G401 (cell line): Measurements from ENCODE around the gene NUDT22. TPM values are rescaled to one million over a fixed set of nuclear protein-coding genes. Genes with fewer than 3 reads are reported as not detected.

Source experiments
- DNase-seq: peaks from one replicate; pipeline ENCODE4 v3.0.0-alpha.2; 2015; ENCODE audit warnings: low spot score
- in situ Hi-C: cut with HindIII; loops from 2 replicates; pipeline ENCODE4 v1.10.0; 2016; ENCODE audit warnings: low sequenced_read_pairs, mixed read lengths
- total RNA-seq: library from RNA; depleted of rRNA; stranded (reverse); fragments of >200 nt; shearing (Covaris generic); gene quantifications from 2 replicates; pipeline ENCODE4 v1.2.3, GENCODE V29; 2014

Gene NUDT22
- total RNA-seq, 1 experiment from 2014 or later = 33.3 TPM

GRCh38 chr11:64224151-64224890 is 1.8 kb upstream of the NUDT22 start:
- no peak for DNase-seq
- in situ Hi-C loops = no loop called here

- no peak for DNase-seq
- in situ Hi-C loops = no loop called here
These were observed 1.0 kb upstream of the NUDT22 start for GRCh38 chr11:64224891-64225607.

GRCh38 chr11:64226507-64227051 is 505 bp downstream of the NUDT22 start:
- in situ Hi-C loops = no loop called here
- no peak for DNase-seq

GRCh38 chr11:64227405-64227956 is 1.4 kb downstream of the NUDT22 start:
- no peak for DNase-seq
- in situ Hi-C loops = no loop called here

- DNase-seq = no peak
- in situ Hi-C loops = no loop called here
These were observed 3.1 kb downstream of the NUDT22 start for GRCh38 chr11:64229090-64229743.

GRCh38 chr11:64229744-64230170 is 3.7 kb downstream of the NUDT22 start:
- in situ Hi-C loops = no loop called here
- DNase-seq = no peak

- DNase-seq = peak; percentile 98
- in situ Hi-C loops = no loop called here
These were observed 4.3 kb downstream of the NUDT22 start, which contains the start of gene DNAJC4 for GRCh38 chr11:64230171-64230984. Gene DNAJC4 (plus strand): TSS chr11:64230548. CDS start chr11:64230855, 307 bp downstream.

GRCh38 chr11:64230985-64231365 is 4.9 kb downstream of the NUDT22 start:
- in situ Hi-C loops = no loop called here

GRCh38 chr11:64231546-64231945 is 5.5 kb downstream of the NUDT22 start:
- DNase-seq = no peak
- in situ Hi-C loops = no loop called here

More at GRCh38 chr11:64230985-64231365, 4.9 kb downstream of the NUDT22 start:
- no peak for DNase-seq

GRCh38 chr11:64232182-64232966 is 6.3 kb downstream of the NUDT22 start:
- no peak for DNase-seq
- in situ Hi-C loops = no loop called here

GRCh38 chr11:64232967-64233315 is 6.9 kb downstream of the NUDT22 start:
- in situ Hi-C loops = no loop called here
- DNase-seq = no peak

GRCh38 chr11:64233913-64234586 is 8.0 kb downstream of the NUDT22 start, which contains the start of gene VEGFB:
Gene VEGFB (plus strand): TSS chr11:64234584. CDS start chr11:64234834, 250 bp downstream.
- in situ Hi-C loops = no loop called here
- DNase-seq = no peak

- in situ Hi-C loops = no loop called here
- DNase-seq = no peak
These were observed 8.7 kb downstream of the NUDT22 start for GRCh38 chr11:64234647-64235379.

GRCh38 chr11:64235437-64236161 is 9.5 kb downstream of the NUDT22 start:
- DNase-seq = no peak
- in situ Hi-C loops = no loop called here

- in situ Hi-C loops = no loop called here
- DNase-seq = no peak
These were observed 11.4 kb downstream of the NUDT22 start for GRCh38 chr11:64237484-64237951.

- DNase-seq = no peak
- in situ Hi-C loops = no loop called here
These were observed 12.0 kb downstream of the NUDT22 start for GRCh38 chr11:64238076-64238475.
